GM18868 (cell line): ENCODE results near the gene PRR36.
A peak's percentile ranks its signal among the peaks of the same experiment; 100 is the strongest.
"Not testable (repeated sequence)": the region's sequence is repeated elsewhere in the genome, so short reads cannot be mapped to it uniquely, and the experiment has no call there.

Source experiments
- ATAC-seq: cut with Tn5 transposase; IDR thresholded peaks from one replicate; pipeline ENCODE4 v1.9.1; 2021; ENCODE audit warnings: mild to moderate bottlenecking, moderate library complexity; ENCODE audit not compliant: unreplicated experiment

PRR36 gene

GRCh38 chr19:7874076-7874896, at the start of gene PRR36:
TSS of gene PRR36 (minus strand) at chr19:7874390. CDS start at chr19:7873689, 701 bp downstream.
- no peak for ATAC-seq

DNA sequence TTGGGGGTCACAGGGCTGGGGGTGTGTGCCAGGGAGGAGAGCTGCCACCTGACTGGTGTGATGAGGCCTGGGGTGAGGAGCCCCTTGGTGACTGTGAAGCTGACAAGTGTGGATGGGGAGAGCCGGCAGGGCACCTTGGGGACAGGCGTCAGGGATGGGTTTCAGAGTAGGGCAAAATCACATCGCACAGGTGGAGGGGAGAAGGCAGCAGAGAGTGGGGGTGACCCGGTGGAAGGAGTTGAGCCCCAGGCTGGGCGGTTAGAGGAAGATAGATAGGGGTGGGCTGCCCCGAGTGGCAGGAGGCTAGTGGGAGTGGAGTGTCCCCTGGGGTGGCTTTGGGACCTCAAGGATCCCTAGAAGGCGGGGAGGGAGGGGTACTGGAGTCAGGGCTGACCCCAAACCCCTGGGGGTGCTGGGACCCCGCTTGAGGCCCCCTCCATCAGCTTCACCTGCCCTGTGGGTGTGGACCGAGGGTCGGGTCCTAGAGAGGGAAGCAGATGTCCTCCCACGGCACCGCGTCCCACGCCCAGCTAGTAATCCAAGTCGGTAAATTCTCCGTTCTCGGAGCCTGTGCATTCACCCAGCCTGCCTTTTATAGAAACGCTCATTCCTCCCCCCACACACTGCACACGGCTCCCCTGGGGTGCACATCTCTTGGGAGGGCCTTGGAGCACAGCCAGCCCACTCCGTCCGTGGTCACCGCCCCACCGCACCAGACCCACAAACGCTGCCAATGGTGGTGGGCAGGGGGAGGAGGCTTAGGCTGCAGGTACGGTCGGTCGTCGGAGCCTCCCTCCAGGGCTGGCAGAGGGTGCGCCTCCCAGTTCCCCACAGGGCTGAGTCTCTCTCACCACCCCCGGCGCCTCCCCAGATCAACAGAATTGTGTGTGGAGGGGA, 49.4 kb upstream of the PRR36 start:
- ATAC-seq, result no peak

GRCh38 chr19:7922836-7923195, 48.6 kb upstream of the PRR36 start:
- ATAC-seq, result no peak

DNA sequence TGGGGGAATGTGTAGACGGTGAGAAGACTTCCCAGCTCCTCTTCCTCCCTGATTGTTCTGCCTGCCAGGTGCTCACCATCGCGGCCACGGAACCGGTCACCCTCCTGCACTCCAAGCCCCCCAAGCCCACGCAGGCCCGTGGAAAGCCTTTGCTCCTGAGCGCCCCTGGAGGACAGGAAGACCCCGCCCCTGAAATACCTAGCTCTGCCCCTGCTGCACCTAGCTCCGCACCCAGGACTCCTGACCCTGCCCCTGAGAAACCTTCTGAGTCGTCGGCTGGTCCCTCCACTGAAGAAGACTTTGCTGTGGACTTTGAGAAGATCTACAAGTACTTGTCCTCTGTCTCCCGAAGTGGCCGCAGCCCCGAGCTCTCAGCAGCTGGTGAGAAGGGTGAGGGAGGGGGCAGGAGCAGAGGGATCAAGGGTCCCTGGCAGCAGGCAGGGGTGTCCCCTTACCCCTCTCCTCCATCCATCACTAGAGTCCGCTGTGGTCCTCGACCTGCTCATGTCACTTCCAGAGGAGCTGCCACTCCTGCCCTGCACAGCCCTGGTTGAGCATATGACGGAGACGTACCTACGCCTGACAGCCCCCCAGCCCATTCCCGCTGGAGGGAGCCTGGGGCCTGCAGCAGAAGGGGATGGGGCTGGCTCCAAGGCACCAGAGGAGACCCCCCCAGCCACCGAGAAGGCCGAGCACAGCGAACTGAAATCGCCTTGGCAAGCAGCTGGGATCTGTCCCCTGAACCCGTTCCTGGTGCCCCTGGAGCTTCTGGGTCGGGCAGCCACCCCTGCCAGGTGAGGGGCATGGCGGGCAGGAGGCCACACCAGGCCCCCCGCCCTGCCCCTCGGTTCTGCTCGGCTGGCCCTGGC, 48.0 kb upstream of the PRR36 start:
- ATAC-seq, result no peak

- no peak for ATAC-seq
Measured at GRCh38 chr19:7921302-7921966, 47.2 kb upstream of the PRR36 start.

DNA sequence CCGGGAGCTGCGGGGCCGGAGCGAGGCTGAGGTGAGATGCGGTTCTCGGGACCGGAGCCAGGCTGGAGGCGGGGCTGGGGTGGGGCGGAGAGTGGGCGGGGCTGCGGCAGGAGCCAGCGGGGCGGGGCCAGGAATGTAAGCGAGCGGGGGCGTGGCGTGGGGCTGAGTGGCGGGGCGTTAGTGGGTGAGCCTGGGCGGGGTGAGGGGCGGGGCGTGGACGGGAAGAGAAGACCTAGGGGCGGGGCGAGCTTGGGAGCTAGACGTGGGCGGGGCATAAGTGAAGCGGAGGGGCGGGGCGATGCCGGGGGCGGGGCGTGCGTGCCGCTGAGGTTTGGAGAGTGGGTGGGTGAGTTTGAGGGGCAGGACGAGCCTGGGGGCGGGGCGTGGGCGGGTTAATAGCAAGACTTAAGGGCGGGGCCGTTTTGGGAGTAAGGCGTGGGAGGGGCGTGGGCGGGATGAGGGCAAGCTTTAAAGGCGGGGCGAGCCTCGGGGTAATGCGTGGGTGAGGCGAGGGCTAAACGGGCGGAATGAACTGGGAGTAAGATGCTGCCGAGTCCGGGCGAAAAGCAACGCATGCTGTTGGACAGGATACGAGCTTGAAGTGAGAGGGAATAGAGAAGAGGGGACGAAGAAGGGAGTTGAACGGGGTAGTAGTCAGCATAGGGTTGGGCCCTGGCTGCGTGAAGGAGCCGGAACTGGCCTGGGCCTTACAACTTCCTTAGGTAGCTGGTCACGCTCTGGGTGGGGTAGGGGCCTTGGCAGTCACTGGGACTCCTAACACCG, 46.5 kb upstream of the PRR36 start:
- ATAC-seq, result peak; percentile 46

- ATAC-seq, result peak; percentile 56
Measured at GRCh38 chr19:7919610-7920518, 45.7 kb upstream of the PRR36 start, which contains the start of gene SNAPC2. TSS of gene SNAPC2 (plus strand) at chr19:7920338. CDS start at chr19:7920367, 29 bp downstream.

GRCh38 chr19:7918615-7919421, 44.6 kb upstream of the PRR36 start:
- ATAC-seq, result no peak

- ATAC-seq, result not testable (repeated sequence)
Measured at GRCh38 chr19:7918062-7918614, 43.9 kb upstream of the PRR36 start.

DNA sequence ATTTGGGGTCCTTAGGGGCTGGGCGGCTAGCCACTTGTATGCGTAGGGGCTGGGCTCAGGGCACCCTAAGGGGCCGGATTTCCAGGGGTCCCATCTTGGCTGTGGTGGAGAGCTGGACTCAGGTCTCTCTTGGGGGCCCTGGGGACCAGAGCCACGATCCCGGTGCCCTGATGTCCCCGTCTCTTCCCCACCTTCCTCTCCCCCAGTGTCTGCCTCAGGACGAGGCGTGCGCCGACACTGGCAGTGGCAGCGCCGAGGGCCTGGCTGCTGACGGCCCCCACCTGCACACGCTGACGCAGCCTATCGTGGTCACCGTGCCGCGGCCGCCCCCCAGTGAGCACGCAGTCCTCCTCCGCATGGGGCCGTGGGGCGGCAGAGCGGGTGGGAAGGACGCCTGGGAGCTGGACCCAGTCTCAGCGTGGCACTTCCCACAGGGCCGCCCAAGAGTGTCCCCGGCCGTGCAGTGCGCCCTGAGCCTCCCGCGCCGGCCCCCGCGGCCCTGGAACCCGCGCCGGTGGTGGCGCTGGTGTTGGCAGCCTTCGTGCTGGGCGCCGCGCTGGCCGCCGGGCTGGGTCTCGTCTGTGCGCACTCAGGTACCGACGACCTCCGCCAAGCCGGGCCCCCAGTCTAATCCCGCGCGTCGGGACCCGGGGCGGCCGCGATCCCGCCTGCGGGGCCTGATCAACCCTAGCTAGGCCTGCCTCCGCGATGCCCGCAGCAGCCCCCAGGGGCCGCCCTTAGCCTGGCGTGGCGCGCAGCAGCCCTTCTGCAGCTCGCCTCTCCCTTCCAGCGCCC, 43.3 kb upstream of the PRR36 start:
- no peak for ATAC-seq

- no peak for ATAC-seq
Measured at GRCh38 chr19:7916955-7917266, 42.7 kb upstream of the PRR36 start.

DNA sequence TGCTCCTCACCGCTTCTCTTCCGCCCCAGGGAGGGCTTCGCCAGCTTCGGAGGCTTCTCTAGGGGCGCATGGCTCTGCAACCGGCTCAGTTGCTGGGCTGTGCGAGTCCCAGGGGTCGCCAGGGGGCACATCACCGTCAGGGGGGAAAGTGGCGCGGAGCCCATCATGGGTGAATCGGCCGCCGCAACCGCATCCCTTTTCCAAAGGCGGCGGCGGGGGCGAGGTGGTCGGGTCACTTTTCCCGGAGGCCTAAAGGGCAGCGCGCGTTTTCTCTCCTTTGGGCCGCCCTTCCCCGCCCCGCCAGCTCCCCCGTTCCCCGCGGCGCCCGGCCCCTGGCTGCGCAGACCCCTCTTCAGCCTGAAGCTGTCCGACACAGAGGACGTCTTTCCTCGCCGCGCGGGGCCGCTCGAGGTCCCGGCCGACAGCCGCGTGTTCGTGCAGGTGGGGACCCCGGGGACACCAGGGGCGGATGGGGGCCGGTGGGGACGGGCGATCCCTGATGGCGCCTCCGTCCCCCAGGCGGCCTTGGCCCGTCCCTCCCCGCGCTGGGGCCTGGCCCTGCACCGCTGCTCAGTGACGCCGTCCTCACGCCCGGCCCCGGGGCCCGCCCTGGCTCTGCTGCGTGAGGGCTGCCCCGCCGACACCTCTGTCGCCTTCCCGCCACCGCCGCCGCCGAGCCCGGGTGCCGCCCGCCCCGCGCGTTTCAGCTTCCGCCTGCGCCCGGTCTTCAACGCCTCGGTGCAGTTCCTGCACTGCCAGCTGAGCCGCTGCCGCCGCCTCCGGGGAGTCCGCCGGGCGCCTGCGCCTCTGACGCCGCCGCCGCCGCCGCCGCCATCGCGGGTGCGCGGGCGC, 42.1 kb upstream of the PRR36 start:
- ATAC-seq, result no peak

DNA sequence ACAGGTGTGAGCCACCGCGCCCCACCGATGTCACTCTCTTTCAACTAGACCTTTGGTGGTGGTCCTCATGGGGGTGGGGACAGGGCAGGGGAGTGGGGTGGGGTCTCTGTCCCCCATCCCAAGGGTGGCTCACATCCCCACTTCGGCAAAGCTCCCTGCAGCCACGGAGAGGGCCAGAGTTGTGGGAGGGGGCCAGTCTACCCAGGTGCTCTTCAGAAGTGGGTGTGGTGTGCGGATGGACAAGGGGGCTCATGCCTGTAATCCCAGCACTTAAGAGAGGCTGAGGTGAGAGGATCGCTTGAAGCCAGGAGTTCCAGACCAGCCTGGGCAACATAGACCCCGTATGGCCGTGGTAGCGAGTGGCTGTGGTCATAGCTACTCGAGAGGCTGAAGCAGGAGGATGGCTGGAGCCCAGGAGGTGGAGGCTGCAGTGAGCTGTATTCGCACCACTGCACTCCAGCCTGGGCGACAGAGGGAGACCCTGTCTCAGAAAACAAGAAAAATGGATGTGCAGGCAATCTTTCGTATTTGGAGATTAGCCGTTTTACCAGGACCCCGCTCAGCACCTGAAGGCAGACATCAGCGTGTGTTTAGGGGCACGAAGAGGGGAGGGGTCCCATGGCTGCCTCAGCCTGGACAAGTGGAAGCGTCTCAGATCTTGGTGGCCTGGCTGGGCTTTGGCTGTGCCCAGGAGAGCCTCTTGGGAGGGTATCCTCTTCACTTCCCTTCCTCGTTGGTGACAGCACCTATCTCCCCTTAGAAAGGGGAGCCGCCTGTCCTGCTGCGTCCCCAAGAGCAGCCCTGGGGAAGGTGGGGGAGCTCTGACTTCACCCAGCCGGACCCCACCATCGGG, 41.3 kb upstream of the PRR36 start:
- ATAC-seq, result no peak

DNA sequence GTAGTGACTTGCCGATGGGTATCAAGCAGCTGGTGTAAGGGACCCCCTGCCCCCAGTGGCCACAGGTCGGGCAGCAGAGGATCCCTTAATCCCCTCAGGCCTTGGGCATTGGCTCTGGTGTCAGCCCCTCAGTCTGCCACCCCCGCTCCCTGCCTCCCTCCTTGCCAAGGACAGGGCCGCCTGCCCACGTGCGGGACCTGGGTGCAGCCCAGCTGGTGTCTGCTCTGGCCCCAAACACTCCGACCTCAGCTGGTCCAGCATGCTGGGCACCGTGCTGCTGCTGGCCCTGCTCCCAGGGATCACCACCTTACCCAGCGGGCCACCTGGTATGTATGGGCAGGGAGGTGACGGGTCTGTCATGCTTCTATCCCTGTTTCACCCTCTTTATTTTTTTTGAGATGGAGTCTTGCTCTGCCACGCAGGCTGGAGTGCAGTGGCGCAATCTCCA, 40.4 kb upstream of the PRR36 start, which contains the start of gene TGFBR3L:
Gene TGFBR3L, plus strand, starts transcription at position 233 of the 448 bp plus-strand sequence.
- ATAC-seq, result no peak

- no peak for ATAC-seq
Measured at GRCh38 chr19:7914099-7914498, 39.9 kb upstream of the PRR36 start.
